HEK293 (cell line): ENCODE measurements around the gene DHX38.
A peak's percentile ranks its signal among the peaks of the same experiment; 100 is the strongest.
"Not testable (repeated sequence)": the region's sequence is repeated elsewhere in the genome, so short reads cannot be mapped to it uniquely, and the experiment has no call there.

Source experiments
- CTCF ChIA-PET: fragments of 350-600 bp; formaldehyde crosslinking; extraction: SDS; loops from one replicate; lab custom pipeline; 2021; ENCODE audit warnings: antibody characterized with exemption; lab: Yijun Ruan, JAX
- POLR2A ChIA-PET: fragments of 300-600 bp; formaldehyde crosslinking; extraction: SDS; loops from one replicate; lab custom pipeline; 2020; ENCODE audit warnings: antibody characterized with exemption, inconsistent platforms; lab: Yijun Ruan, JAX
- H3K27ac ChIP-seq: fragments of 200-500 bp; sonication (Bioruptor generic); 2 replicates; pipeline ENCODE4 v1.5.1; 2014; ENCODE audit warnings: low read depth, low read length, control low read depth, inconsistent platforms; ENCODE audit errors: extremely low read depth
- H3K36me3 ChIP-seq, 2 experiments: fragments of 200-500 bp in 1 of 2; sonication (Bioruptor generic) in 1 of 2; 1 replicate in 1 of 2; 2 replicates in 1 of 2; pipeline ENCODE4 v1.5.1; 2014 to 2017; ENCODE audit warnings: inconsistent platforms in 2 of 2, low read length in 2 of 2; ENCODE audit not compliant: control insufficient read depth in 2 of 2, insufficient read depth in 1 of 2
- H3K4me1 ChIP-seq: fragments of 200-500 bp; sonication (Bioruptor generic); 2 replicates; pipeline ENCODE4 v1.5.1; 2014; ENCODE audit warnings: mild to moderate bottlenecking, low read length, inconsistent platforms; ENCODE audit not compliant: control insufficient read depth, insufficient read depth
- H3K4me3 ChIP-seq: 2 replicates; pipeline ENCODE4 v1.5.1; 2011; ENCODE audit warnings: low read depth, mild to moderate bottlenecking, control low read depth, low read length, moderate library complexity
- H3K9me3 ChIP-seq: fragments of 200-500 bp; sonication (Bioruptor generic); 2 replicates; pipeline ENCODE4 v1.5.1; 2014; ENCODE audit warnings: low read depth, low read length, inconsistent platforms; ENCODE audit not compliant: control insufficient read depth, insufficient read depth
- BCL11B ChIP-seq: fragments of 450-650 bp; formaldehyde crosslinking; IDR thresholded peaks from 2 replicates; pipeline ENCODE4 v1.5.1; 2016; ENCODE audit warnings: low read depth, missing biosample characterization, missing genetic modification characterization
- KLF17 ChIP-seq: fragments of 450-650 bp; formaldehyde crosslinking; IDR thresholded peaks from 2 replicates; pipeline ENCODE4 v1.5.1; 2016; ENCODE audit warnings: missing biosample characterization, missing genetic modification characterization
- SALL2 ChIP-seq: fragments of 450-650 bp; formaldehyde crosslinking; IDR thresholded peaks from 2 replicates; pipeline ENCODE4 v1.5.0; 2017; ENCODE audit warnings: missing biosample characterization, mild to moderate bottlenecking, missing genetic modification characterization, borderline replicate concordance
- ZNF121 ChIP-seq: fragments of 450-650 bp; formaldehyde crosslinking; IDR thresholded peaks from 2 replicates; pipeline ENCODE4 v1.5.1; 2016; ENCODE audit warnings: missing biosample characterization, missing genetic modification characterization
- ZNF174 ChIP-seq: fragments of 450-650 bp; formaldehyde crosslinking; IDR thresholded peaks from 2 replicates; pipeline ENCODE4 v1.5.0; 2017; ENCODE audit warnings: missing biosample characterization, mild to moderate bottlenecking, missing genetic modification characterization
- ZNF23 ChIP-seq: fragments of 450-650 bp; formaldehyde crosslinking; IDR thresholded peaks from 2 replicates; pipeline ENCODE4 v1.5.1; 2016; ENCODE audit warnings: missing biosample characterization, missing genetic modification characterization, borderline replicate concordance
- ZNF350 ChIP-seq: fragments of 450-650 bp; formaldehyde crosslinking; IDR thresholded peaks from 2 replicates; pipeline ENCODE4 v1.5.0; 2017; ENCODE audit warnings: missing biosample characterization, mild to moderate bottlenecking, missing genetic modification characterization
- ZNF362 ChIP-seq: fragments of 450-650 bp; formaldehyde crosslinking; IDR thresholded peaks from 2 replicates; pipeline ENCODE4 v1.5.1; 2016; ENCODE audit warnings: missing biosample characterization, missing genetic modification characterization
- ZNF404 ChIP-seq: fragments of 450-650 bp; formaldehyde crosslinking; IDR thresholded peaks from 2 replicates; pipeline ENCODE4 v1.5.1; 2017; ENCODE audit warnings: missing biosample characterization, missing genetic modification characterization
- ZNF600 ChIP-seq: fragments of 450-650 bp; formaldehyde crosslinking; IDR thresholded peaks from 2 replicates; pipeline ENCODE4 v1.5.1; 2016; ENCODE audit warnings: missing biosample characterization, missing genetic modification characterization
- ZXDB ChIP-seq: fragments of 450-650 bp; formaldehyde crosslinking; IDR thresholded peaks from 2 replicates; pipeline ENCODE4 v1.5.1; 2016; ENCODE audit warnings: missing biosample characterization, missing genetic modification characterization
- TF ChIP-seq, protein P1 (sequence below): fragments of 450-650 bp; formaldehyde crosslinking; IDR thresholded peaks from 2 replicates; pipeline ENCODE4 v1.5.1; 2017; ENCODE audit warnings: missing biosample characterization, missing genetic modification characterization
- TF ChIP-seq, protein P2 (sequence below): fragments of 450-650 bp; formaldehyde crosslinking; IDR thresholded peaks from 2 replicates; pipeline ENCODE4 v1.5.1; 2017; ENCODE audit warnings: missing biosample characterization, missing genetic modification characterization
- TF ChIP-seq, protein P3 (sequence below): IDR thresholded peaks from 2 replicates; pipeline ENCODE4 v1.6.1; 2011; ENCODE audit warnings: mild to moderate bottlenecking, low read depth, low read length, borderline replicate concordance

DHX38 gene

DNA sequence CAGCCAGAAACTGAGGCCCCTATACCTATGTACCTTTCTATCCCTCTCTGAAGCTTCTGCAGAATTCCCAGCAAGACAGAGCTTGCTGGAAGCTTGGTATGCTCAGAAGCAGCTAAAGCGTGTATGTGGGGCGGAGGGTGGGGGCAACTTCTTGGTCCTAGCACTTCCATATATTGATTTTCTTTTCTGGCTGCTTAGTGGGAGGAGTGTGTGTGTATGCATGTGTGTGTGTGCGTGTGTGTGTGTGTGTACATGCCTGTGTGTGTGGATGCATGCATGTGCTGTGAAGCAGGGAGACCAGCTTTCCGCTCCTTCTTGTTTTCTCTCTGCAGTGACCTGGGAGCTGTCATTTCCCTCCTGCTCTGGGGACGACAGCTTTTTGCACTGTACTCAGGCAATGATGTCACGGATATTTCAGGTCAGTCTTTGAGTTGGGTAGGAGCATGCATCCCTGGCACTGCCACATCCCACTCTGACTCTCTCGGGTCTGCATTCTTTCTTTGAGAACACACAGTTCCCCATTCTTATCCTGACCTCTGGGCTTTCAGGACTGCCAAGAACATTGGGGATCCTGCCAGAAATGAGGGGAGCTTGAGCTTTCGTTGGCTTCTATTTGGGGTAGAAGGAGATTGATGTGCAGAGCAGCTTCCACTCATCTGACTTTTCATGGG, 20.0 kb upstream of the DHX38 start:
- Histone ChIP-seq H3K4me3 (no peak overlapping the region), H3K36me3 (no peaks in the 10 kb centered on the region), H3K9me3 (no peaks in the 10 kb centered on the region), H3K4me1 (no peaks in the 10 kb centered on the region), H3K27ac (no peak overlapping the region)
- TF ChIP-seq, protein P1, sequence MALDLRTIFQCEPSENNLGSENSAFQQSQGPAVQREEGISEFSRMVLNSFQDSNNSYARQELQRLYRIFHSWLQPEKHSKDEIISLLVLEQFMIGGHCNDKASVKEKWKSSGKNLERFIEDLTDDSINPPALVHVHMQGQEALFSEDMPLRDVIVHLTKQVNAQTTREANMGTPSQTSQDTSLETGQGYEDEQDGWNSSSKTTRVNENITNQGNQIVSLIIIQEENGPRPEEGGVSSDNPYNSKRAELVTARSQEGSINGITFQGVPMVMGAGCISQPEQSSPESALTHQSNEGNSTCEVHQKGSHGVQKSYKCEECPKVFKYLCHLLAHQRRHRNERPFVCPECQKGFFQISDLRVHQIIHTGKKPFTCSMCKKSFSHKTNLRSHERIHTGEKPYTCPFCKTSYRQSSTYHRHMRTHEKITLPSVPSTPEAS, result 0 out of 2 replicates have a peak, but pooled peaks have one; percentile 16
- TF ChIP-seq, protein P2, sequence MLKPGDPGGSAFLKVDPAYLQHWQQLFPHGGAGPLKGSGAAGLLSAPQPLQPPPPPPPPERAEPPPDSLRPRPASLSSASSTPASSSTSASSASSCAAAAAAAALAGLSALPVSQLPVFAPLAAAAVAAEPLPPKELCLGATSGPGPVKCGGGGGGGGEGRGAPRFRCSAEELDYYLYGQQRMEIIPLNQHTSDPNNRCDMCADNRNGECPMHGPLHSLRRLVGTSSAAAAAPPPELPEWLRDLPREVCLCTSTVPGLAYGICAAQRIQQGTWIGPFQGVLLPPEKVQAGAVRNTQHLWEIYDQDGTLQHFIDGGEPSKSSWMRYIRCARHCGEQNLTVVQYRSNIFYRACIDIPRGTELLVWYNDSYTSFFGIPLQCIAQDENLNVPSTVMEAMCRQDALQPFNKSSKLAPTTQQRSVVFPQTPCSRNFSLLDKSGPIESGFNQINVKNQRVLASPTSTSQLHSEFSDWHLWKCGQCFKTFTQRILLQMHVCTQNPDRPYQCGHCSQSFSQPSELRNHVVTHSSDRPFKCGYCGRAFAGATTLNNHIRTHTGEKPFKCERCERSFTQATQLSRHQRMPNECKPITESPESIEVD, result no peak
- POLR2A ChIA-PET, result interaction anchor here (1.2 kb wide), 1 partner anchor 20 kb away, joined by 4 read pairs; the partner anchor contains the start of genes DHX38 and TXNL4B
- CTCF ChIA-PET, result no interaction called here

GRCh38 chr16:72075067-72075466, 18.6 kb upstream of the DHX38 start:
- H3K4me1 ChIP-seq, H3K4me3 ChIP-seq, H3K27ac ChIP-seq, H3K9me3 ChIP-seq, H3K36me3 ChIP-seq, POLR2A ChIA-PET: not testable (repeated sequence)
- CTCF ChIA-PET, result interaction anchor here (1.2 kb wide), 1 partner anchor 8 kb away, joined by 9 read pairs; no protein-coding TSS in a partner anchor

- H3K27ac ChIP-seq, H3K9me3 ChIP-seq, POLR2A ChIA-PET, H3K36me3 ChIP-seq, H3K4me1 ChIP-seq, H3K4me3 ChIP-seq: not testable (repeated sequence)
- CTCF ChIA-PET, result interaction anchor here (1.1 kb wide), 1 partner anchor 10 kb away, joined by 4 read pairs; no protein-coding TSS in a partner anchor
Observed at GRCh38 chr16:72076991-72077706, 16.5 kb upstream of the DHX38 start.

GRCh38 chr16:72083778-72084404, 9.8 kb upstream of the DHX38 start:
- Histone ChIP-seq H3K4me3 (no peak overlapping the region), H3K27ac (no peak overlapping the region), H3K36me3 (peaks cover 9 to 44% of the 10 kb centered on the region in 2 experiments), H3K4me1 (no peaks in the 10 kb centered on the region), H3K9me3 (no peaks in the 10 kb centered on the region)
- ChIA-PET CTCF (interaction anchor here (1.1 kb wide), 1 partner anchor 11 kb away, joined by 3 read pairs; no protein-coding TSS in a partner anchor), POLR2A (interaction anchor here (1.7 kb wide), 1 partner anchor 10 kb away, joined by 4 read pairs; the partner anchor contains the start of genes DHX38 and TXNL4B)
- TF ChIP-seq ZNF404 (tag by site-specific recombination), result no peak
- no peak for TF ChIP-seq KLF17 (tag by site-specific recombination)
- TF ChIP-seq ZNF600 (tag by site-specific recombination), result no peak
- no peak for TF ChIP-seq ZNF174 (tag by site-specific recombination)
- no peak for TF ChIP-seq SALL2
- no peak for TF ChIP-seq ZNF121 (tag by site-specific recombination)
- TF ChIP-seq ZNF23 (tag by site-specific recombination), result no peak
- no peak for TF ChIP-seq BCL11B (tag by site-specific recombination)
- TF ChIP-seq, protein P3, sequence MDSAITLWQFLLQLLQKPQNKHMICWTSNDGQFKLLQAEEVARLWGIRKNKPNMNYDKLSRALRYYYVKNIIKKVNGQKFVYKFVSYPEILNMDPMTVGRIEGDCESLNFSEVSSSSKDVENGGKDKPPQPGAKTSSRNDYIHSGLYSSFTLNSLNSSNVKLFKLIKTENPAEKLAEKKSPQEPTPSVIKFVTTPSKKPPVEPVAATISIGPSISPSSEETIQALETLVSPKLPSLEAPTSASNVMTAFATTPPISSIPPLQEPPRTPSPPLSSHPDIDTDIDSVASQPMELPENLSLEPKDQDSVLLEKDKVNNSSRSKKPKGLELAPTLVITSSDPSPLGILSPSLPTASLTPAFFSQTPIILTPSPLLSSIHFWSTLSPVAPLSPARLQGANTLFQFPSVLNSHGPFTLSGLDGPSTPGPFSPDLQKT, result no peak
- no peak for TF ChIP-seq ZNF350 (tag by site-specific recombination)
- no peak for TF ChIP-seq ZXDB (tag by site-specific recombination)
- TF ChIP-seq ZNF362 (tag by site-specific recombination), result no peak
